ENCODE measurements around the gene CEP83. TPM values are rescaled to one million over a fixed set of nuclear protein-coding genes. Genes with fewer than 3 reads are reported as not detected.

The CEP83 gene
- polyA plus RNA-seq, 1 donor from 2014 or later, result 19.5 TPM

DNA sequence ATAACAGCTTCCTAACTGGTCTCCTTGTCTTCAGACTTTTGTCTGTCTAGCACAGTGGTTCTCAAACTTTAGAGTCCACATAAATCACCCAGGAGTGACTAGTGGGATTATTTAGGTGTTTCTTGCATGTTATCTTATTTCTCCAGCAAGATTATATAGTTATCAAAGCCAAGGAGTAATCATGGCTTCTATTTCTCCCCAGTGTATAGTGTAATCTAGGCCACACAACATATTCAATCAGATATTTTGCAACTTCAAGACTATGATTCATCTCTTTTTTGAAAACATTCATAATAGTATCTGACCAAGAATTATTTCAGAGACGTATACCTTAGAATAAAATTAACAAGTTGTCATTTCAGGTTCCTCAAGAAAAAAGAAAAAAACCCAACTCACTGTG is 131.9 kb downstream of the CEP83 start:
- H3K4me3 ChIP-seq (ENCODE audit: low read length), result no peak overlapping the region
- no peak overlapping the region for H3K27ac ChIP-seq (ENCODE audit: low read length)
- no peaks in the 10 kb centered on the region for H3K27me3 ChIP-seq (ENCODE audit: insufficient read depth, low read depth, low read length)
- H3K9ac ChIP-seq (ENCODE audit: low read length), result no peak overlapping the region
- H3K9me3 ChIP-seq (ENCODE audit: low read length), result no peaks in the 10 kb centered on the region
- no peaks in the 10 kb centered on the region for H3F3A ChIP-seq (ENCODE audit: insufficient read depth, low read length, poor library complexity, severe bottlenecking)
- H3K9me2 ChIP-seq (ENCODE audit: insufficient read depth, low read length), result no peaks in the 10 kb centered on the region
- H3K4me2 ChIP-seq (ENCODE audit: low read length), result no peak overlapping the region
- no peaks in the 10 kb centered on the region for H3K79me2 ChIP-seq (replicated peaks; ENCODE audit: insufficient read depth, low read length)
- H2AFZ ChIP-seq (ENCODE audit: low read depth, low read length), result no peak overlapping the region
- peaks cover 1% of the 10 kb centered on the region for H3K36me3 ChIP-seq (ENCODE audit: insufficient read depth, low read length)
- H4K20me1 ChIP-seq (ENCODE audit: insufficient read depth), result no peaks in the 10 kb centered on the region
- TF ChIP-seq POLR2AphosphoS5 (IDR thresholded peaks at IDR 0.05) (no peak), SMC3 (conservative IDR thresholded peaks at IDR 0.05; ENCODE audit: poor library complexity) (no peak), EP300 (conservative IDR thresholded peaks at IDR 0.05; ENCODE audit: poor library complexity, severe bottlenecking) (no peak), MXI1 (conservative IDR thresholded peaks at IDR 0.05; ENCODE audit: poor library complexity, severe bottlenecking) (no peak), EZH2 (IDR thresholded peaks at IDR 0.05; ENCODE audit: borderline replicate concordance, insufficient read depth, low read length, poor library complexity, severe bottlenecking) (no peak), TAF1 (IDR thresholded peaks at IDR 0.05; ENCODE audit: low read depth) (no peak), RAD21 (conservative IDR thresholded peaks at IDR 0.05) (no peak)
- TF ChIP-seq, protein P1, sequence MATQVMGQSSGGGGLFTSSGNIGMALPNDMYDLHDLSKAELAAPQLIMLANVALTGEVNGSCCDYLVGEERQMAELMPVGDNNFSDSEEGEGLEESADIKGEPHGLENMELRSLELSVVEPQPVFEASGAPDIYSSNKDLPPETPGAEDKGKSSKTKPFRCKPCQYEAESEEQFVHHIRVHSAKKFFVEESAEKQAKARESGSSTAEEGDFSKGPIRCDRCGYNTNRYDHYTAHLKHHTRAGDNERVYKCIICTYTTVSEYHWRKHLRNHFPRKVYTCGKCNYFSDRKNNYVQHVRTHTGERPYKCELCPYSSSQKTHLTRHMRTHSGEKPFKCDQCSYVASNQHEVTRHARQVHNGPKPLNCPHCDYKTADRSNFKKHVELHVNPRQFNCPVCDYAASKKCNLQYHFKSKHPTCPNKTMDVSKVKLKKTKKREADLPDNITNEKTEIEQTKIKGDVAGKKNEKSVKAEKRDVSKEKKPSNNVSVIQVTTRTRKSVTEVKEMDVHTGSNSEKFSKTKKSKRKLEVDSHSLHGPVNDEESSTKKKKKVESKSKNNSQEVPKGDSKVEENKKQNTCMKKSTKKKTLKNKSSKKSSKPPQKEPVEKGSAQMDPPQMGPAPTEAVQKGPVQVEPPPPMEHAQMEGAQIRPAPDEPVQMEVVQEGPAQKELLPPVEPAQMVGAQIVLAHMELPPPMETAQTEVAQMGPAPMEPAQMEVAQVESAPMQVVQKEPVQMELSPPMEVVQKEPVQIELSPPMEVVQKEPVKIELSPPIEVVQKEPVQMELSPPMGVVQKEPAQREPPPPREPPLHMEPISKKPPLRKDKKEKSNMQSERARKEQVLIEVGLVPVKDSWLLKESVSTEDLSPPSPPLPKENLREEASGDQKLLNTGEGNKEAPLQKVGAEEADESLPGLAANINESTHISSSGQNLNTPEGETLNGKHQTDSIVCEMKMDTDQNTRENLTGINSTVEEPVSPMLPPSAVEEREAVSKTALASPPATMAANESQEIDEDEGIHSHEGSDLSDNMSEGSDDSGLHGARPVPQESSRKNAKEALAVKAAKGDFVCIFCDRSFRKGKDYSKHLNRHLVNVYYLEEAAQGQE (IDR thresholded peaks at IDR 0.05; ENCODE audit: borderline replicate concordance), result no peak
- TF ChIP-seq, protein P2, sequence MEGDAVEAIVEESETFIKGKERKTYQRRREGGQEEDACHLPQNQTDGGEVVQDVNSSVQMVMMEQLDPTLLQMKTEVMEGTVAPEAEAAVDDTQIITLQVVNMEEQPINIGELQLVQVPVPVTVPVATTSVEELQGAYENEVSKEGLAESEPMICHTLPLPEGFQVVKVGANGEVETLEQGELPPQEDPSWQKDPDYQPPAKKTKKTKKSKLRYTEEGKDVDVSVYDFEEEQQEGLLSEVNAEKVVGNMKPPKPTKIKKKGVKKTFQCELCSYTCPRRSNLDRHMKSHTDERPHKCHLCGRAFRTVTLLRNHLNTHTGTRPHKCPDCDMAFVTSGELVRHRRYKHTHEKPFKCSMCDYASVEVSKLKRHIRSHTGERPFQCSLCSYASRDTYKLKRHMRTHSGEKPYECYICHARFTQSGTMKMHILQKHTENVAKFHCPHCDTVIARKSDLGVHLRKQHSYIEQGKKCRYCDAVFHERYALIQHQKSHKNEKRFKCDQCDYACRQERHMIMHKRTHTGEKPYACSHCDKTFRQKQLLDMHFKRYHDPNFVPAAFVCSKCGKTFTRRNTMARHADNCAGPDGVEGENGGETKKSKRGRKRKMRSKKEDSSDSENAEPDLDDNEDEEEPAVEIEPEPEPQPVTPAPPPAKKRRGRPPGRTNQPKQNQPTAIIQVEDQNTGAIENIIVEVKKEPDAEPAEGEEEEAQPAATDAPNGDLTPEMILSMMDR (IDR thresholded peaks at IDR 0.05; ENCODE audit: poor library complexity, severe bottlenecking), result no peak

DNA sequence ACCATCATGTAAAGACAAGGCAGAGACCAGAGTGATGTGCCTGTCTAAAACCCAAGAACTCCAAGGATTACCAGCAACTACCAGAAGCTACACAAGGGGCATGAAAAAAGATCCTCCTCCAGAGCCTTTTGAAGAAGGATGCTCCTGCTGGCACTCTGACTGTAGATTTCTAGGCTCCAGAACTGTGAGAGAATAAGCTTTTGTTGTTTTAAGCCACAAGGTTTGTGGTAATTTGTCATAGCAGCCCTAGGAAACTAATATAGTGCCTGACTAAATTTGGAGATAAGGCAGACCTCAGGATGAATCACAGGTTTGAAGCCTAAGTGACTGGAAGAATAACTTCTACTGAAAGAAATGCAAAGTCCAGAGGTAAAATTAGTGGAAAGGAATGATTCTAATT is 132.9 kb downstream of the CEP83 start:
- Histone ChIP-seq H3F3A (ENCODE audit: insufficient read depth, low read length, poor library complexity, severe bottlenecking) (no peaks in the 10 kb centered on the region), H3K79me2 (replicated peaks; ENCODE audit: insufficient read depth, low read length) (no peaks in the 10 kb centered on the region), H3K9me2 (ENCODE audit: insufficient read depth, low read length) (no peaks in the 10 kb centered on the region), H3K27me3 (ENCODE audit: insufficient read depth, low read depth, low read length) (no peaks in the 10 kb centered on the region), H2AFZ (ENCODE audit: low read depth, low read length) (no peak overlapping the region), H4K20me1 (ENCODE audit: insufficient read depth) (no peaks in the 10 kb centered on the region), H3K9ac (ENCODE audit: low read length) (no peak overlapping the region), H3K4me3 (ENCODE audit: low read length) (no peak overlapping the region), H3K36me3 (ENCODE audit: insufficient read depth, low read length) (peaks cover 12% of the 10 kb centered on the region), H3K27ac (ENCODE audit: low read length) (no peak overlapping the region), H3K9me3 (ENCODE audit: low read length) (no peaks in the 10 kb centered on the region), H3K4me2 (ENCODE audit: low read length) (no peak overlapping the region)
- TF ChIP-seq SMC3 (conservative IDR thresholded peaks at IDR 0.05; ENCODE audit: poor library complexity) (no peak), MXI1 (conservative IDR thresholded peaks at IDR 0.05; ENCODE audit: poor library complexity, severe bottlenecking) (no peak), TAF1 (IDR thresholded peaks at IDR 0.05; ENCODE audit: low read depth) (no peak), POLR2AphosphoS5 (IDR thresholded peaks at IDR 0.05) (no peak), RAD21 (conservative IDR thresholded peaks at IDR 0.05) (no peak), EZH2 (IDR thresholded peaks at IDR 0.05; ENCODE audit: borderline replicate concordance, insufficient read depth, low read length, poor library complexity, severe bottlenecking) (no peak), EP300 (conservative IDR thresholded peaks at IDR 0.05; ENCODE audit: poor library complexity, severe bottlenecking) (no peak)
- TF ChIP-seq, protein P1 (IDR thresholded peaks at IDR 0.05; ENCODE audit: borderline replicate concordance), result no peak
- TF ChIP-seq, protein P2 (IDR thresholded peaks at IDR 0.05; ENCODE audit: poor library complexity, severe bottlenecking), result no peak

Measured in neural cell (in vitro differentiated cells).